A673 (cell line): Measurements from ENCODE around the gene TNFSF12.

Experiments used
- CTCF ChIP-seq: fragments of 300-800, 200-600 bp; sonication (generic); conservative IDR thresholded peaks from 2 replicates; pipeline ENCODE4 v1.5.1; 2017; ENCODE audit warnings: low read depth, mild to moderate bottlenecking, antibody characterized with exemption, low read length, moderate library complexity, mixed read lengths
- EZH2 ChIP-seq: fragments of 200-600 bp; sonication (generic); IDR thresholded peaks from 2 replicates; pipeline ENCODE4 v1.6.1; 2017; ENCODE audit warnings: borderline replicate concordance, low read depth, mild to moderate bottlenecking, mixed read lengths, antibody characterized with exemption, low read length; ENCODE audit not compliant: poor library complexity, severe bottlenecking

GRCh38 chr17:7558544-7559319 lies 9.9 kb downstream of the TNFSF12 start, which contains the start of gene TNFSF13:
- no peak for TF ChIP-seq CTCF
- no peak for TF ChIP-seq EZH2
